GM19099 (cell line): ENCODE measurements around the gene EPM2AIP1.

ENCODE experiments used
- POLR2A ChIP-seq: IDR thresholded peaks from 3 replicates; pipeline ENCODE4 v1.6.1; 2011; ENCODE audit warnings: low read depth; ENCODE audit not compliant: insufficient read length; ENCODE audit errors: extremely low read depth

The EPM2AIP1 gene

GRCh38 chr3:36941658-36942057 is 51.3 kb downstream of the EPM2AIP1 start:
- no peak for TF ChIP-seq POLR2A

DNA sequence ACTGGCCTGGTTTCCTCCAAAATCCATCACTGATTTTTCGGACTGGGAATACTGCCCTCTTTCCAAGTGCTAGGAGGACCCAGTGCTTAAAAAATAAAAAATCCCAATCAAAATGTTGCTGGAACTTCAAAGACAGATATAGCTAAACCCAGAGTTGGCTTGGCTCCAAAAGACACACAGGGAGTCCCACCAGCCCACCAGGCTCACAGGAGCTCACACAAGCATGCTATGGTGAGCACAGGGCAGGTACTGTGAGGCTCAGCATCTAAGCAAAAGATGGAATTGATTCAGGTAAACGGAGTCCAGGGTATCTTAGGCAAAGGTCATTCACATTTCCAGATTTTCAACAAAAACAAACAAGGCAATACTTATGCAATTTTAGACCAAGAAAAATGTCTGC is 51.8 kb downstream of the EPM2AIP1 start:
- TF ChIP-seq POLR2A = no peak

DNA sequence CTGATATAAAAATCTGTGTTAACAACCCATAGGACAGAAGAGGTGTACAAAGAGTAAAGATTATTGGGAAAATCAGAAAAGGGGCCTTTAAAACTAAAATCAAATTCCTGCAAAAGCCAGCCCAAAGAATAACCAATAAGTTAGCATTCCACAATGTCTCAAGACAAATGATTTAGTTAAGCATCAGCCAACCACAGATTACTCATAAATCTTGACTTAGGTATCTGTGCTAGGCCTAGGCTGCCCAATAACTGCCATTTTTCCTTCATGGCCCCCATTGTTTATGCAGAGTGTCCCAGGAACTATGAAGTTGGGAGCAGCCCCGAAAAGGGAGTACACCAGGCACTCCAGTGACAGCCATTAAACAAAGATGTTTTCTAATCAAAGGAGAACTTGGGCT is 55.4 kb downstream of the EPM2AIP1 start:
- no peak for TF ChIP-seq POLR2A
